Islet precursor cell (in vitro differentiated cells): ENCODE measurements around the gene PSMA4.
A peak's percentile ranks its signal among the peaks of the same experiment; 100 is the strongest.
"Not testable (repeated sequence)": the region's sequence is repeated elsewhere in the genome, so short reads cannot be mapped to it uniquely, and the experiment has no call there.

ENCODE experiments used
- DNase-seq: peaks from one replicate; pipeline ENCODE4 v3.0.0-alpha.2; 2018

The PSMA4 gene

DNA sequence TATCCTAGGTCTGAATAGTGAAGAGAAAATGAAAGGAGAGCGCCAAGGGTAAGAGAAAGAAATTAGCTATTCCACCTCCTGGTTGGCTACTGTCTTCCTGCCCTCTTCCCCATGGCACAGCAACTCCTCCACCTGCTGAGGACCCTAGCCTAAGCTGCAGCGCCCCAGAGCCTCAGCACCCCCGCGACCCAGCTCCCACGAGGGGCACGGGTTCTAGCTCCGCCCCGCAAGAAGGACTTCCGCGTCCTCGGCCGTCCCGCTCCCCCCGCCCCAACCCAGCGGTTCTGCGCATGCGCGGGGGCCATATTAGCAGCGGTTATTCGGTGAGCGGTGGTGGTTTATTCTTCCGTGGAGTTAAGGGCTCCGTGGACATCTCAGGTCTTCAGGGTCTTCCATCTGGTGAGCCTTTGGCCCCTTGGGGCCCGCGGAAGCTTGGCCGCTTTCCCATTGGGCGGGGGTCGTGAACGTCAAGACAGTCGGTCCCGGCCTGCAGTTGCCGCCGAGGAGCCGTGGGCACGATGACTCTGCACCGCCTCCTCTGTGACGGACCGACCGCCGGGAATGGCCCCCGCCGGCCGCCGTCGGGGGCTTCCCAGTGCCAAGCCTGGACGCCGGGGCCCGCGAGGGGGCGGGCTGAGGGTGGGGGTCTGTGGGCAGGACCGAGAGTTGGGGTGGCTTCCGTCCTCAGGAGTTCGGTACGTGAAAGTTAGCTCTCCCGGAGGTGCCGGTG lies at the start of gene PSMA4:
Gene PSMA4, plus strand, starts transcription at position 304 of the 730 bp plus-strand sequence. CDS start 1,484 bp downstream, outside the sequence.
- peak; percentile 93 for DNase-seq

DNA sequence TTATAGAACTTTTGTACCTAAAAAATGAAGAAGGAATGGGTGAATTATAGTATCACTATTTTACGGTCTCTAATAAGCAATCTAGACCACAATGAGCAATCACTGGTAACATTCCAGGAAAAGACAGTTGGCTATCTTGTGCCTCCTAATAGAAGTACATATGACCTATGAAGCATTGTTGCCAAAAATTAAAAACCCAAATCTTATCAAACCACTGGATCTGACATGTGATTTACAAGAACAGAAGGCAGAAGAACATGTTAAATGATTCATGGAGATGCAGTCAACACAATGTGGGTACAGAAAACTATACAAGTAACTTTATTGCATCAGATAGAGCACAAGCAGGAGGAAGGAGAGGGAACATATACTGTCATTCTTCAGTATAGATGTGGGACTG lies 47.4 kb upstream of the PSMA4 start:
- no peak for DNase-seq

GRCh38 chr15:78501857-78502256 lies 38.4 kb upstream of the PSMA4 start:
- no peak for DNase-seq

- DNase-seq, result no peak
Measured at GRCh38 chr15:78502641-78503040, 37.6 kb upstream of the PSMA4 start.

DNA sequence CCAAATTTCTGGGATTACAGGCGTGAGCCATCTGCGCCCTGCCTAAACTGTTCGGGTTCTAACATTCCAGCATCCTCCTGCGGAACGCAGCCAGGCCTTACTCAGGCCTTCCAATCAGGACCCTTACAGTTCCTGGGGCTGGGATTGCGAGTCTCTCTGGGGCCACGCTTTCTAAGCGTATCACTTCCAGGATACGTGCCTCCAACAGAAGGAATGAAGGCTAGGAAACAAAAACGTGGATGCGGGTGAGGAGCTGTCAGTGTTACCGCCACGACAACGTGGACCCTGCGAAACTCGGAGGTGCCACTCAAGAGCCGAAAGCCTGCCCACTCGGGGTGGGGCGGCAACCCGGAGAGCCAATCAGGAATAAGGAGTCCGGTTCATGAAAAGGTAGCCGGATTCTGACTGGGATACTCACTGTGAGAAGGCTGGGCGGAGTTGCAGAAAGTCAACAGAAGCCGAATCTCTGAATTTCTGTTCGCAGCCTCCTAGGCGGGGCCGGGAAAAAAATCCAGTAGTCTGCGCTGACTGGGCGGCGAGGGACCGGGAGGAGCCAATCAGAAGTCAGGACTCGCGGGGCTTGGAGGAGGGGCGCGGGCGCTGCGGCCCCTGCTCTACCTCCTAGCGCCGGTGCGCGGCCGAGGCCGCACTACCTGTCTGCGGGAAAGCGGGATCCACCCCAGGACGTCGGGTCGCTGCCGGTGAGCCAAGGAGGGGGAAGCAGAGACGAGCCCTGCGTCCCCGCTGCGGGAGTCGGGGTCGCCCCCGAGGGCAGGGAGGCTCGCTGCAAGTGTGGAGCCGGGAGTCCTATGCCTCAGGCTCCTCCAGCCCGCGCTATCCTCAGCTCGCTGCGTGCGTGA lies 33.0 kb upstream of the PSMA4 start, which contains the start of gene HYKK:
Gene HYKK, plus strand, starts transcription at position 607 of the 860 bp plus-strand sequence. CDS start 5,512 bp downstream, outside the sequence.
- DNase-seq, result peak; percentile 99

DNA sequence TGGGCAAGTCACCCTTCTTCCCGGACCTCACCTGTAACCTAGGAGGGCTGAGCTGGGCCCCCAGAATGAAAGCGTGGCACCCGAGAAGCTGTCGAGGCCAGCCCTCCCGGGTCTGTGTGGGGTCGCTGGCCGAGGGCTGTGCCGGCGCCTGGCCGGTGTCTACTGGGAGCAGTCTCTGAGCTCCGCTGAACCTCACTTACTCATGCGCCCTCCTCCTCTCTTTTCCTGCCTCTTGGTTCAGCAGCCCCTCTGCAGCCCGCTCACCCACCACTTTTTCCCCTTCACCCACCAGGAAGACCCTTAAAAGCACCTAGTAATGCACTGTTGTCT lies 32.4 kb upstream of the PSMA4 start:
- DNase-seq, result no peak

DNA sequence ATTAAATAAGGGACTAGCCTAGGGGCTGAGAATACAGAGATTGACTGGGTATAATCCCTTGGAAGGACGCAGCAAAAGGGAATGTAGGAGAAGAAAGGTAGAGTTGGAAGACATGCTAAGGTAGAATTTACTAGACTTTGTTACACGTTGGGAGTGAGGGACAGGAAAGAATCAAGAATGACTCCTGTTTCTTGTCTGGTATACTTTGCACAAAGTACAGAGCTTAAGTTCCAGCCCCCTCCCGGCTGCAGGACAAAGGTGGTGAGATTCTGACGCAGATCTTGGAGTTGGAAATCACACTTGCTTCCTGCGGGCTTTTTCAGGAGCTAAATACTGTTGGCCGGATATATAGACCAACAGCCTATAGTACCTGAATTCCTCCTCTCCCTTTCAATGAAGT lies 32.0 kb upstream of the PSMA4 start:
- DNase-seq, result no peak

DNA sequence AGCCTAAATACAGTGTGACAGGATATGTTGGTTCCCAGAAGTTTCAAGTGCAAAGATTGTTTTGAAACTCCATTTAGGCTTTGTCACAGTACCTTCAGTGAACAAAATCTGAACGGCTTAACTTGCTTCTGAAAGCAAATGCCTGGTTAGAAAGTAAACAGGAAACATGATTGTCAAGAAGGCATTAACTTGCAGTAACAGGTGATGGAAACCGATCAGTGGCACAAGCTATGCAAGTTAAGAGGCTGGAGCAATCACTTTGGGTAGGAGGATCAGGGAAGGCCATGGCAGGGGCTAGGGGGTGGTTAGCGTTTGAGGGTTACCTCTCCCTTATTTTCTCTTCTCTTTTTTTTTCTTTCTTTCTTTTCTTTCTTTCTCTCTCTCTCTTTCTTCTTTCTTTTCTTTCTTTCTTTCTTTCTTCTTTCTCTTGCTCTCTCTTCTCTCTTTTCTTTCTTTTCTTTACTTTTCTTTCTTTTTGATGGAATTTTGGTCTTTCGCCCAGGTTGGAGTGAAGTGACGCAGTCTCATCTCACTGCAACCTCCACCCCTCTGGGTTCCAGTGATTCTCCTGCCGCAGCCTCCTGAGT lies 30.4 kb upstream of the PSMA4 start:
- DNase-seq, result no peak

GRCh38 chr15:78520035-78520434 lies 20.2 kb upstream of the PSMA4 start:
- not testable (repeated sequence) for DNase-seq

- DNase-seq, result no peak
Measured at GRCh38 chr15:78524230-78524629, 16.0 kb upstream of the PSMA4 start.

GRCh38 chr15:78527325-78527724 lies 12.9 kb upstream of the PSMA4 start:
- DNase-seq, result no peak

DNA sequence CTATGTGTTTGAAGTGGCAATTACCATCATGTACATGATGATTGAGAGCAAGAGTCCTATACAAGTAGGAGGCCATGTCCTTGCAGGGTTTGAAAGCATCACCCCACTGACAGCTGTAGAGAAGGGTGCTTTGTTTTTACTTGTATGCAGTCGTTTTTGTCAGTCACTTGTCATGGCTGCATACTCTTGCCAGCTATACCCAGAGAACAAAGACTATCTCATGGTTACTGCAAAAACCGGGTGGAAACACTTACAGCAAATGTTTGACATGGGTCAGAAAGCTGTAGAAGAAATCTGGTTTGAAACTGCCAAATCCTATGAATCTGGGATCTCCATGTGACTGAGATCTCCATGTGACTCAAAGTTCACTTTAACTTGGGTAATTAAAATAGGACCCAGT lies 6.9 kb upstream of the PSMA4 start:
- no peak for DNase-seq

DNA sequence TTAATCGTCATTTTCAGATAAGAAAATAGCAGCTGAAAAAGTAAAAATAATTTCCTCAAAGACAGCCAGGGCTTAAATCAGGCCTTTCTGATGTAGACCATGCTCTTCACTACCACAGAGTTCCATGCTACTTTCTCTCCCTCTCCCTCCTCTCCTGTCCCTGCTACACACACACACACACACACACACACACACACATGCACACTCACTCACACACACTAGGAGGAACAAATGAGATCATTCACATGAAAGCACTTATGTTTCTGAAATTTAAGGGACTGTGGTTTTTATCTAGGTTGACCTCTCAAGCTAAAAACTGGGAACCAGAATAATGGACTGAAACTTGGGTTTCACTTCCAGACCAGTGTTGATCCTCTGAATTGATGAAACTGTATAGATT lies 4.1 kb upstream of the PSMA4 start:
- no peak for DNase-seq

- DNase-seq, result no peak
Measured at GRCh38 chr15:78537266-78537905, 2.9 kb upstream of the PSMA4 start.

GRCh38 chr15:78538358-78538757 lies 1.9 kb upstream of the PSMA4 start:
- no peak for DNase-seq

GRCh38 chr15:78539464-78540140 lies 642 bp upstream of the PSMA4 start:
- not testable (repeated sequence) for DNase-seq

GRCh38 chr15:78540871-78541743 lies 863 bp downstream of the PSMA4 start:
- DNase-seq, result no peak

DNA sequence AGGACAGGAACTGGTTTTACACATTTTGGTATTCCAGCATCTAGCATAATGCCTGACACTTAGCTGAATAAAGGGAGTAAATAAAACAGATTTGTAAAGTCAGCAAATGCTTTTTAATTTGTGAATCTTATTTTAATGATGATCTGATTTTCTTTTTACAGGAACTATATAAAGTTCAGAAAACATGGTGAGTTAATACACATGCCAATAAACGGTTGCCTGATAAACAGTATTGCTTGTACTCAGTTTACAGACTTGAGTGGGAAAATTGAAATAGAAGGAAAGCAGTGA lies 1.4 kb downstream of the PSMA4 start:
- DNase-seq, result no peak

GRCh38 chr15:78542647-78543046 lies 2.4 kb downstream of the PSMA4 start:
- DNase-seq, result no peak

DNA sequence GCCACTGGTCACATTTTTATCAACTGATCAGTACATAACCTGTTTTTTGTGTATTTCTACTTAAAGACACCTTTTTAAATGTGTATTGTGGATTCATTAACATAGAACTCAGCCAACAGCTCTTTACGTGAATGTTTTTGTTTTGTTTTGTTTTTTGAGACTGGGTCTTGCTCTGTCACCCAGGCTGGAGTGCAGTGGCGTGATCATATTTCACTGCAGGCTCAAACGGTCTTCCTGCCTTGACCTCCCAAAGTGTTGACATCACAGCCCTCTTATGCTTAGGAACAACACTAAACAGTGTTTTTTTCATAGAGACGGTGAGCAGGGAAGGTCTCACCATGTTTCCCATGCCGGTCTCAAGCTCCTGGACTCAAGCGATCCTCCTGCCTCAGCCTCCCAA lies 9.9 kb downstream of the PSMA4 start:
- DNase-seq, result no peak

DNA sequence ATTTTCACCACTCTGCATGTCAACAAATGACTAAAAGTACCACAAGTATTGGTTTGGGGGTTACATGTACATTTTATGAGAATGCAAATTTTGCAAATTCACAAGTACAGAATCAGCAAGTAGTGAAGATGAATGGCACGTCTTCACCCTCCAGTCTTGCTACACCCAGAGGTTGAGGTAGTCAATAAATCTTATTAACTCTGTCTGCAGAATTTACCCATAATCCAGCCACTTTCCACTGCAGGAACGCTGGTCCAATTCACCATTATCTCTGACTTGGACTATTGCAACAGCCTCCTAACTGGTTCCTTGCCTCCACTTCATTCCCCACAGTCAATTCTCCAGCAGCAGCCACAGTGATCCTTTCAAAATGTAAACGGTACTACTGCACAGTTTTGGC lies 10.6 kb downstream of the PSMA4 start:
- no peak for DNase-seq

DNA sequence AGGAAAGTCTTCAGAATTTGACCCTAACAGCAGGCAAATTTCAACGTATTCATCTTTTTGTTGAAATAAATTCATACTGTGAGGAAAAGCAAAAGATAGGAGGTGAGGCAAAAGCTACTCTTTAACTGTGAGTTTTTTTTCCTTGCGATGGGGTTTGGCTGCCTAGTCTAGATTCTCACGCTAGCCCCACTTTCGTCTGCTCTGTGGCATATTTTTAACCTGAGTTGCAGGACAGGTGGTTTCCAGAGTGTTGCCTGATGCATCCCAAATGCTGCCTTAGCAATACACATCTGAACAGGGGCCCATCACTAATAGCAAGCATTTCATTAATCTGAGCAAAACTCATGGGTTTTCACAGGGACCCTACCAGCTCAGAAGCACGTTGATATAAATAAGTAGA lies 11.7 kb downstream of the PSMA4 start:
- DNase-seq, result no peak
